Glutamatergic neuron (in vitro differentiated cells): ENCODE measurements around the gene DCAF10. TPM values are rescaled to one million over a fixed set of nuclear protein-coding genes. Genes with fewer than 3 reads are reported as not detected.
"Not testable (repeated sequence)": the region's sequence is repeated elsewhere in the genome, so short reads cannot be mapped to it uniquely, and the experiment has no call there.

Source experiments
- DNase-seq: peaks from one replicate; pipeline ENCODE4 v3.0.0; 2022
- H3K27ac Mint-ChIP-seq: one replicate; pipeline ENCODE4 v1.8.0; 2020; ENCODE audit warnings: mild to moderate bottlenecking, mixed read lengths, inconsistent platforms; ENCODE audit not compliant: unreplicated experiment
- H3K27me3 Mint-ChIP-seq: one replicate; pipeline ENCODE4 v1.8.0; 2020; ENCODE audit warnings: mild to moderate bottlenecking, moderate library complexity, mixed read lengths, inconsistent platforms; ENCODE audit not compliant: unreplicated experiment
- H3K36me3 Mint-ChIP-seq: one replicate; pipeline ENCODE4 v1.8.0; 2020; ENCODE audit warnings: mild to moderate bottlenecking, mixed read lengths, inconsistent platforms; ENCODE audit not compliant: unreplicated experiment
- H3K4me1 Mint-ChIP-seq: one replicate; pipeline ENCODE4 v1.8.0; 2020; ENCODE audit warnings: mild to moderate bottlenecking, low read depth, mixed read lengths, inconsistent platforms; ENCODE audit not compliant: unreplicated experiment
- H3K4me3 Mint-ChIP-seq: one replicate; pipeline ENCODE4 v1.8.0; 2020; ENCODE audit warnings: mild to moderate bottlenecking, mixed read lengths, inconsistent platforms; ENCODE audit not compliant: unreplicated experiment
- H3K9me3 Mint-ChIP-seq: one replicate; pipeline ENCODE4 v1.8.0; 2020; ENCODE audit warnings: mild to moderate bottlenecking, moderate library complexity, mixed read lengths, inconsistent platforms; ENCODE audit not compliant: unreplicated experiment
- total RNA-seq: library from RNA; stranded (reverse); fragmentation: NEBNext Ultra II Directional; extraction: Animal tissue kit (Norgen Biotek cat#: 25700); gene quantifications from one replicate; pipeline ENCODE4 v1.2.1, GENCODE V29; 2021; ENCODE audit not compliant: unreplicated experiment
- TF ChIP-seq, protein P1 (sequence below): fragments of 200-600 bp; sonication (generic); IDR thresholded peaks from one replicate; pipeline ENCODE4 v1.5.0; 2021; ENCODE audit not compliant: partially characterized antibody, unreplicated experiment

The DCAF10 gene
- total RNA-seq, 1 donor from 2014 or later, result 19.3 TPM

DNA sequence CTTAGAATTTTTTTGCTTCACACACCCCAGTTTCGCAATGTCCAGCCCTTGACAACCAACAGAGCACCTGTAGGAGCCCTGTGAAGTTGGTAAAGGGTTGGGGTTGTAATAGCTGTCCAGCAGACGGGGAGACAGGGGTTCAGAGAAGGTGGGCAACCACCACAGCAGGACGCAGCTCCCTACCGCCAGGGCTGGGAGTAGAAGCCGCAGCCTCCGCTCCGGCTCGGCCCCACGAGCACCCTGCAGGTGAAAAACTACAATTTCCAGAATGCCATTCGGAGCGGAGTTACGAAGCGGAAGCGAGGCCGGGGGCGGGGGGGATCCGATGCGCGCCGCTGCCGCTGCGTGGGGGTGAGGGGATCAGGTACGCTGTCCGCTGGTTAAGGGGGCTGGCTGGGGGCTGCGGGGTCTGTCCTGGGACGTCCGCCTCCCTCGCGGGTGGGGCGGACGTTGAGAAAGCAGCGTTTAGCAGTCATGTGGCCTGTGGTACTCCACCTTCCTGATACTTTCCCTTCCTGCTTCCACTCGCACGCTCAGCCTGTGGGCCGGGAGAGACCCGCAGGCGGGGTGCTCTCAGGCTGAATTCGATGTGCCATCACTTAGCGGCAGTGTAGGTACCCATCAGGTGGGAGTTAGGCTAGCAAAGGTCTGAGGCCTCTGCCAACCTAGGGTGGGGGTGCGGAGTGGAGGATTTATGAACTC lies 47.0 kb upstream of the DCAF10 start, which contains the start of gene TRMT10B:
TRMT10B (plus strand) TSS at position 317 of the 702 bp plus-strand sequence. CDS start 8,127 bp downstream, outside the sequence.
- peak within 1 kb of the TSS; percentile 90 for H3K4me3 Mint-ChIP-seq
- H3K9me3 Mint-ChIP-seq, result peaks cover 8% of the 10 kb centered on the region
- DNase-seq, result peak; percentile 74
- peaks cover 11% of the 10 kb centered on the region for H3K27me3 Mint-ChIP-seq
- H3K27ac Mint-ChIP-seq, result peak within 1 kb of the TSS; percentile 38
- no peaks in the 10 kb centered on the region for H3K36me3 Mint-ChIP-seq
- H3K4me1 Mint-ChIP-seq, result peaks cover 18% of the 10 kb centered on the region
- TF ChIP-seq, protein P1, sequence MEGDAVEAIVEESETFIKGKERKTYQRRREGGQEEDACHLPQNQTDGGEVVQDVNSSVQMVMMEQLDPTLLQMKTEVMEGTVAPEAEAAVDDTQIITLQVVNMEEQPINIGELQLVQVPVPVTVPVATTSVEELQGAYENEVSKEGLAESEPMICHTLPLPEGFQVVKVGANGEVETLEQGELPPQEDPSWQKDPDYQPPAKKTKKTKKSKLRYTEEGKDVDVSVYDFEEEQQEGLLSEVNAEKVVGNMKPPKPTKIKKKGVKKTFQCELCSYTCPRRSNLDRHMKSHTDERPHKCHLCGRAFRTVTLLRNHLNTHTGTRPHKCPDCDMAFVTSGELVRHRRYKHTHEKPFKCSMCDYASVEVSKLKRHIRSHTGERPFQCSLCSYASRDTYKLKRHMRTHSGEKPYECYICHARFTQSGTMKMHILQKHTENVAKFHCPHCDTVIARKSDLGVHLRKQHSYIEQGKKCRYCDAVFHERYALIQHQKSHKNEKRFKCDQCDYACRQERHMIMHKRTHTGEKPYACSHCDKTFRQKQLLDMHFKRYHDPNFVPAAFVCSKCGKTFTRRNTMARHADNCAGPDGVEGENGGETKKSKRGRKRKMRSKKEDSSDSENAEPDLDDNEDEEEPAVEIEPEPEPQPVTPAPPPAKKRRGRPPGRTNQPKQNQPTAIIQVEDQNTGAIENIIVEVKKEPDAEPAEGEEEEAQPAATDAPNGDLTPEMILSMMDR, result no peak

GRCh38 chr9:37758747-37759146 lies 41.9 kb upstream of the DCAF10 start:
- peaks cover 5% of the 10 kb centered on the region for H3K27me3 Mint-ChIP-seq
- DNase-seq, result no peak
- H3K27ac Mint-ChIP-seq, result no peak overlapping the region
- TF ChIP-seq, protein P1, result no peak
- H3K4me3 Mint-ChIP-seq, result no peak overlapping the region
- H3K36me3 Mint-ChIP-seq, result no peaks in the 10 kb centered on the region
- H3K4me1 Mint-ChIP-seq, result peaks cover 3% of the 10 kb centered on the region
- peaks cover 2% of the 10 kb centered on the region for H3K9me3 Mint-ChIP-seq

- no peak overlapping the region for H3K4me3 Mint-ChIP-seq
- no peaks in the 10 kb centered on the region for H3K4me1 Mint-ChIP-seq
- H3K9me3 Mint-ChIP-seq, result no peaks in the 10 kb centered on the region
- DNase-seq, result no peak
- H3K36me3 Mint-ChIP-seq, result no peaks in the 10 kb centered on the region
- peaks cover 2% of the 10 kb centered on the region for H3K27me3 Mint-ChIP-seq
- TF ChIP-seq, protein P1, result no peak
- H3K27ac Mint-ChIP-seq, result no peak overlapping the region
Measured at GRCh38 chr9:37760416-37761161, 40.0 kb upstream of the DCAF10 start.

DNA sequence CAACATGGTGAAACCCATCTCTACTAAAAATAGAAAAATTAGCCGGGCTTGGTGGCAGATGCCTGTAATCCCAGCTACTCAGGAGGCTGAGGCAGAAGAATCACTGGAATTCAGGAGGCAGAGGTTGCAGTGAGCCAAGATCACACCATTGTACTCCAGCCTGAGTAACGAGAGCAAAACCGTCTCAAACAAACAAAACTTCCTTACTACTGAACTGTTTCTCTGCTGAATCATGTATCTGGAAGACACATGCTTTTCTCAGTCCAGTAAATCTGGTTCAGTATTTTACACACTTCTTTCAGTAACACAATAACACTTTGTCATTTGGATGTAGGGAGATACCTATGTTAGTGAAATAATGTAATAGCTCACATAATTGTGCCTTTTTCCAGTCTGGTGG lies 39.1 kb upstream of the DCAF10 start:
- Mint-ChIP-seq H3K4me1 (no peaks in the 10 kb centered on the region), H3K27me3 (peaks cover 2% of the 10 kb centered on the region), H3K4me3 (no peak overlapping the region), H3K36me3 (no peaks in the 10 kb centered on the region), H3K27ac (no peak overlapping the region), H3K9me3 (no peaks in the 10 kb centered on the region)
- DNase-seq, result no peak
- TF ChIP-seq, protein P1, result no peak

GRCh38 chr9:37765263-37765662 lies 35.3 kb upstream of the DCAF10 start:
- not testable (repeated sequence) for H3K27ac Mint-ChIP-seq, H3K4me3 Mint-ChIP-seq, H3K9me3 Mint-ChIP-seq, DNase-seq, H3K4me1 Mint-ChIP-seq, H3K27me3 Mint-ChIP-seq, H3K36me3 Mint-ChIP-seq
